Iris pigment epithelial cell (primary cell): Measurements from ENCODE around the gene CIDEA.

Experiments used
- DNase-seq: peaks from one replicate; pipeline ENCODE4 v3.0.0-alpha.2; 2011; ENCODE audit warnings: low read depth

CIDEA gene

DNA sequence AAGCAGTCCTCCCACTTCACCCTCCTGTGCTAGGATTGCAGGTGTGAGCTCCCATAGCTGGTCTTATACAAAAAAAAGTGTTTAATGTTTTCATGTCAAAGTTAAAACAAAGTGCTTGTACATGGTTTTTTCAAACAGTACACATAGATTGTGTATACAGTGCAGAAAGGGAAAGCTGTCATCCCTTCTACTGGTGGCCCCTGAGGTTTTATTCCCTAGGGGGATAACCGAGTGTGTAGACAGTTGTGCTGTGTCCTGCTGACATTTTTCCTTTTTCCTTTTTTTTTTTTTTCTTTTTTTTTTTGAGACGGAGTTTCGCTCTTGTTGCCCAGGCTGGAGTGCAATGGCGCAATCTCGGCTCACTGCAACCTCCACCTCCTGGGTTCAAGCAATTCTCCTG lies 64.7 kb downstream of the CIDEA start:
- DNase-seq, result no peak

DNA sequence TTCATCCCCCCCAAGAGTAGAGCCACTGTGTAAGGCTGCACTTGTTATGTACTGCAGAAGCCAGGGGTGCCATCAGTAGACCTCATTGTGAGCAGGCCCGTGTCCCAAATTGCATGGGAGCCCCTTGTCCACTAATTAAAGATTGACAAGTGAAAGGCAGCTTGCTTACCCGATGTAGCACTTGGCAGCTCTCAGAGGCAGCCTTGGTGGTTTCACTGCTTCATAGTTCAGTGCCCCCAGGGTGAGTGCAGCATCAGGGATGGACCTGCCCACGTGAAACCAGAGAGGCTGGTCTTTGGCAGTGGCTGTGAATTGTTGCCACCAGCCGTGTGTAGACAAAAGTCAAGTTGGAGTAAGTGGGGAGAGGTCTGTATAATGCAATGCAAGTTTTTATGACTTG lies 67.2 kb downstream of the CIDEA start:
- DNase-seq, result no peak

DNA sequence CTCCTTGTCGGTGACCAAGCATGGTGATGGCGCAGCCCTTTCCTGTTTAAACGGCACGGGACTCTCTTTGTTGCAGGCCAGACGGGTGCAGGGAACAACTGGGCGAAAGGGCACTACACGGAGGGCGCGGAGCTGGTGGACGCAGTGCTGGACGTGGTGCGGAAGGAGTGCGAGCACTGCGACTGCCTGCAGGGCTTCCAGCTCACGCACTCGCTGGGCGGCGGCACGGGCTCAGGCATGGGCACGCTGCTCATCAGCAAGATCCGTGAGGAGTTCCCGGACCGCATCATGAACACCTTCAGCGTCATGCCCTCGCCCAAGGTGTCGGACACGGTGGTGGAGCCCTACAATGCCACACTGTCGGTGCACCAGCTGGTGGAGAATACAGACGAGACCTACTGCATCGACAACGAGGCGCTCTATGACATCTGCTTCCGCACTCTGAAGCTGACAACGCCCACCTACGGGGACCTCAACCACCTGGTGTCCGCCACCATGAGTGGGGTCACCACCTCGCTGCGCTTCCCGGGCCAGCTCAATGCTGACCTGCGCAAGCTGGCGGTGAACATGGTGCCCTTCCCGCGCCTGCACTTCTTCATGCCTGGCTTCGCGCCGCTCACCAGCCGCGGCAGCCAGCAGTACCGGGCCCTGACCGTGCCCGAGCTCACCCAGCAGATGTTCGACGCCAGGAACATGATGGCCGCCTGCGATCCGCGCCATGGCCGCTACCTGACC lies 71.0 kb downstream of the CIDEA start:
- no peak for DNase-seq

DNA sequence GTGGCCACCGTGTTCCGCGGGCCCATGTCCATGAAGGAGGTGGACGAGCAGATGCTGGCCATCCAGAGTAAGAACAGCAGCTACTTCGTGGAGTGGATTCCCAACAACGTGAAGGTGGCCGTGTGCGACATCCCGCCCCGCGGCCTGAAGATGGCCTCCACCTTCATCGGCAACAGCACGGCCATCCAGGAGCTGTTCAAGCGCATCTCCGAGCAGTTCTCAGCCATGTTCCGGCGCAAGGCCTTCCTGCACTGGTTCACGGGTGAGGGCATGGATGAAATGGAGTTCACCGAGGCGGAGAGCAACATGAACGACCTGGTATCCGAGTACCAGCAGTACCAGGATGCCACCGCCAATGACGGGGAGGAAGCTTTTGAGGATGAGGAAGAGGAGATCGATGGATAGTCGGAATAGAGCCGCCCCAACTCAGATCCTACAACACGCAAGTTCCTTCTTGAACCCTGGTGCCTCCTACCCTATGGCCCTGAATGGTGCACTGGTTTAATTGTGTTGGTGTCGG lies 71.6 kb downstream of the CIDEA start:
- DNase-seq, result no peak

DNA sequence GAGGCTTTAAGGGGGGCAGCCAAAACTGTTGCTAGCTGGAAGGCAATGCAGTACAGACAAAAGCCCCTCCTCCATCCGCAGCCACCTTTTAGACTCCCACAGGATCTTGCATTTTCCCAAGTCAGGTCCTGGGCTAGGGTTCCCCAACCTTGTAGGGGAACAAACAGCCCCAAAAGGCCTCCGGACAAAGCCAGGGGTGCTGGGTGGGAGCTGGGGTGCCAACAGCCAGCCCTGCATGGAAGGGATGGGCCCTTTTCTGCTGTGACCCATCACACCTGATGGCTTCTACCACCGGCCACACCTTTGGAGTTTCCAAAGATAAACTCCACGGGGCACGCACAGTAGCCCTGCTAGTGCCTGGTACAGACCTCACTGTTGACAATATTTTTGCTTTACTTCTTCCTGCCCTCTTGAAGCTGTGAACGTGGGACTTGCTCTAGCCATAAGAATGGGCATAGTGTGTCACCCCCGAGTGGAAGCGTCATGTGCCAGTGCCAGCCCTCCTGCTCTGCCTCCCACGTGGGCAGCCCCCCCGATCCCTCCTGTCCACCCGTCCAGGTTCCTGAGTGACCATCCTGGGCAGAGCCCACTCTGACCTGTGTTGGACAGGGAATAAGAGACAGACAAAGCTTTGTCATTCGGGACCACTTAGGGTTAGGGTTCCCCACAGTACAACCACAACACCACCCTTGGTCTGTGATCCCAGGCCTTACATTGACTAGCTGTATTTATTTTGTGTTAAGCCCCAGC lies 72.7 kb downstream of the CIDEA start:
- no peak for DNase-seq
